SKM-1 (cell line): ENCODE measurements around the gene EIF1AD.
"Not testable (repeated sequence)": the region's sequence is repeated elsewhere in the genome, so short reads cannot be mapped to it uniquely, and the experiment has no call there.

Source experiments
- DNase-seq: peaks from one replicate; lab custom pipeline; 2025; ENCODE audit not compliant: unreplicated experiment; lab: John Stamatoyannopoulos, UW

EIF1AD gene

GRCh38 chr11:66001942-66002647, at the start of gene EIF1AD, which contains the start of gene BANF1:
TSS of gene EIF1AD (minus strand) at chr11:66002157. CDS start at chr11:66000389, 1,768 bp downstream.
TSS of gene BANF1 (plus strand) at chr11:66002503. CDS start at chr11:66003251, 748 bp downstream.
- peak; percentile 97 for DNase-seq

- DNase-seq = no peak
These were observed 49.4 kb upstream of the EIF1AD start for GRCh38 chr11:66051371-66051765.

GRCh38 chr11:66050581-66051231, 48.7 kb upstream of the EIF1AD start:
- no peak for DNase-seq

- no peak for DNase-seq
These were observed 46.8 kb upstream of the EIF1AD start, which contains the start of gene GAL3ST3 for GRCh38 chr11:66048547-66049323. TSS of gene GAL3ST3 (minus strand) at chr11:66049161. CDS start at chr11:66045415, 3,746 bp downstream.

GRCh38 chr11:66047541-66048365, 45.8 kb upstream of the EIF1AD start:
- no peak for DNase-seq

GRCh38 chr11:66046901-66047300, 44.9 kb upstream of the EIF1AD start:
- no peak for DNase-seq

- DNase-seq = peak; percentile 61
These were observed 43.3 kb upstream of the EIF1AD start for GRCh38 chr11:66045177-66045639.

- DNase-seq = no peak
These were observed 42.8 kb upstream of the EIF1AD start for GRCh38 chr11:66044757-66045156.

- no peak for DNase-seq
These were observed 41.3 kb upstream of the EIF1AD start for GRCh38 chr11:66042996-66043906.

GRCh38 chr11:66042227-66042995, 40.5 kb upstream of the EIF1AD start:
- no peak for DNase-seq

- DNase-seq = no peak
These were observed 37.8 kb upstream of the EIF1AD start for GRCh38 chr11:66039765-66040164.

GRCh38 chr11:66037327-66037726, 35.4 kb upstream of the EIF1AD start:
- no peak for DNase-seq

GRCh38 chr11:66036334-66036710, 34.4 kb upstream of the EIF1AD start:
- no peak for DNase-seq

- no peak for DNase-seq
These were observed 33.8 kb upstream of the EIF1AD start for GRCh38 chr11:66035653-66036333.

GRCh38 chr11:66032957-66033735, 31.2 kb upstream of the EIF1AD start:
- no peak for DNase-seq

- no peak for DNase-seq
These were observed 24.1 kb upstream of the EIF1AD start, which contains the start of gene CATSPER1 for GRCh38 chr11:66026017-66026529. TSS of gene CATSPER1 (minus strand) at chr11:66026479. CDS start at chr11:66026379, 100 bp downstream.

- not testable (repeated sequence) for DNase-seq
These were observed 21.2 kb upstream of the EIF1AD start for GRCh38 chr11:66023186-66023440.
